ENCODE measurements around the gene PRKD2.
"Not testable (repeated sequence)": the region's sequence is repeated elsewhere in the genome, so short reads cannot be mapped to it uniquely, and the experiment has no call there.

PRKD2 gene
- 49.5 to 96.8 reads per million in 2 donors for total RNA-seq

DNA sequence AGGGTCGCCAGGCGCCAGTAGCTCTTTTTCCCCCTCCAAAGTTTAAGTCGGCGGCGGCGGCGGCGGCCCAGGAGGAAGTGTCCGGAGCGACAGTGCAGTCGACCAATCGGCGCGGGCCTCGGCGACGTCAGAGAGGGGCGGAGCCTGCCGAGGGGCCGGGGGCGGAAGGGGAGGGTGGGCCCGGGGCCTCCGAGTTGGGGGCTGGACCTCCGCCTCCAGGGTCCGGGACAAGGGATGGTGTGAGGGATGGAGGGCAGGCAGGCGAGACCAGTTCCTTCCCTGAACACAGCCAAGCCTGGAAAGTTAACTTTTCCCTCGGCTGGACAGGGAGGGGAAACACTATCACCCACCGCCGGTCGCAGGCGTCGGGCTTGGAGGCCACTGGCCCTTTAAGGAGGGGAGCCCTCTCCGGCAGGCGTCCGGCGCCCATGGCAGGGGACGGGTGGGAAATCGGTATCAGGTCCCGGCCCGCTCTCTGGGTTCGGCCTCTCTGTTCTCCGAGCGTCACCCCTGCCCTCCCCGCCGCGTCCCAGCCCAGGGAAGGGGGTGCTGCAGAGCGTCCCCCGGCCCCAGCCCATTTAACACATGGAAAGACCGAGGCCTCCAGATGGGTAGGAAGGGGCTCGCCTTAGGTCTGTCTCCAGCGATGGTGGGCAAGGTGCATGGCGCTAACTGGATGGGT is at the start of gene PRKD2:
Gene PRKD2 (minus strand): TSS at position 81 of the 682 bp plus-strand sequence. CDS start 744 bp downstream, outside the sequence.
- peak; percentile 86 for DNase-seq

DNA sequence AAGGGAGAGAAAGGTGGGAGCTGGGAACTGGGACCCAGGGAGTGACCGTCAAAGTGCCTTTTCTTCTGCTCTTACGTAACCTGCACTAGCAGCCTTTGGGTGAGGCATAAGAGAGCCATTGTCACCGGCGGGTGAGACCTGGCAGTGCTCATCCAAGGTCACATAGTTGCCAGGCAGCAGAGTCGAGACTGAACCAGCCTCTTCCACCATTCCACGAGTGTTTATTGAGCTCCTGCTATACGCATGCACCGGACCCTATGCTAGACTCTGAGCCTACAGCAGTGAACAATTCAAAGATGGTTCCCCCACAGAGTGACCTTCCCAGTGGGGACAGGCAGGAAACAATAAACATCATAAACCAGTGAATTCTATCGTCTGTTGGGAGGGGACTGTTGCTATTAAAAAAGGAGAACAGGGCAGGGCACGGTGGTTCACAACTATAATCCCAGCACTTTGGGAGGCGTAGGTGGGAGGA is 47.9 kb upstream of the PRKD2 start:
- DNase-seq, result no peak

DNA sequence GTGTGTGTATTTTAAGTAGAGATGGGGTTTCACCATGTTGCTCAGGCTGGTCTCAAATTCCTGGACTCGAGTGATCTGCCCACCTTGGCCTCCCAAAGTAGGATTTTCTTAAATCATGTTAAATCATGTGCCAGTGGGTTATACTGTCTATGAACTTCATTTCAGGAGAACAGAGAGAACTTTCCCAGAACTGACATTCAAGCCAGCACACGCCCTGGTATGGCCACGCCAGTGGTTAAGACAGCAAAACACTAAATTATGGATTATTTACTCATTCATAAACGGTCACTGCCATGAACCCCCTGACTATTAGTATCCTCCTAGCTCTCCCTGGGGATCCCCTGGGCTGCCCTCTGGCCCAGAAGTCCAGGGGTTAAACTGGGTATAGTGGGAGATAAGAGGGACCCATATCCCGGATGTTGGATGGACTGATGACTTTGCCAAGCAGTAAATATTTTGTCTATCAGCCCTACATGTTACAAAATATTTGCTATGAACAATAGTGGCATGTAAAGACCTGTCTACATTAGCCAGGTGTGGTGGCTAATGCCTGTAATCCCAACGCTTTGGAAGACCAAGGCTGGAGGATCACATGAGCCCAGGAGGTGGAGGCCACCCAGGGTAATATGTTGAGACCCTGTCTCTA is 45.5 kb upstream of the PRKD2 start:
- no peak for DNase-seq

DNA sequence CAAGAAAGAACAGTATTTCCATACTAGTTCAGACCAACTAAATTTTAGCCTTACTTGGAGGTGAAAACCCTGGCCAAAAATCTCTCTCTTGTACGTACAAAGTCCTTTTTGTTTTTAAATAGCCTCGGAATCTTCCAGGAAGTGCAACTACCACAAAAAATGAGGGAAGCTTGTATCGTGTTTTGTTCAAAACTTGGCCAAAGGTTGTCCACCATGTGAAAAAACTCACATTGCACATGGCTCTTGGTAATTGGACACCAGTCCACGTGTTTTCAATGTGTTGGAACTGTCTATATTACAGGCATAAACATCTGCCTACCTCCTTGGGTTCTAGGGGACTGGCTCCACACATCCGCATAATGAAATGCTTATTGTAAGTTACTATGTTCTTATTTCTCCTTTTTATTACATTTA is 44.5 kb upstream of the PRKD2 start:
- DNase-seq, result no peak

DNA sequence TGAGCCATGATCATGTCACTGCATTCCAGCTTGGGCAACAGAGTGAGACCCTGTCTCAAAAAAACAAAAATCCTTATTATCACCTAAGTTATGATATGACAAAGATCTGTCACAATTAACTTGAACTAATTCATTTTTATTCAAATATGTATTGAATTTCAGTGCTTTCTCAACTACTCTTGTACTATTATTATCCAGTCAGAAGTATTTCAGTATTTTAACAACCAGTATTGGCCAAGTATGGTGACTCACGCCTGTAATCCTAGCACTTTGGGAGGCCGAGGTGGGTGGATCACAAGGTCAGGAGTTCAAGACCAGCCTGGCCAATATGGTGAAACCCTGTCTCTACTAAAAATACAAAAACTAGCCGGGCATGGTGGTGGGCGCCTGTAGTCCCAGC is 44.0 kb upstream of the PRKD2 start:
- not testable (repeated sequence) for DNase-seq

DNA sequence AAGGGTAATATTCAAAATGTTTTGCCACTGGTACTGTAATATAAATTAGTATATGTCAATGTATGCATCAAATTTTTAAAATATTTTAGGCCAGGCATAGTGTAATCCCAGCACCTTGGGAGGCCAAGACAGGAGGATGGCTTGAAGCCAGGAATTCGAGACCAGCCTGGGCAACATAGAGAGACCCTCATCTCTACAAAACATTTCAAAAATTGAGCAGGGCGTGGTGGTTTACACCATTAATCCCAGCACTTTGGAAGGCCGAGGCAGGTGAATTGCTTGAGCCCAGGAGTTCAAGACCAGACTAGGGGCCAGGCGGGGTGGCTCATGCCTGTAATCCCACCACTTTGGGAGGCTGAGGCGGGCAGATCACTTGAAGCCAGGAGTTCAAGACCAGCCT is 43.4 kb upstream of the PRKD2 start:
- no peak for DNase-seq

DNA sequence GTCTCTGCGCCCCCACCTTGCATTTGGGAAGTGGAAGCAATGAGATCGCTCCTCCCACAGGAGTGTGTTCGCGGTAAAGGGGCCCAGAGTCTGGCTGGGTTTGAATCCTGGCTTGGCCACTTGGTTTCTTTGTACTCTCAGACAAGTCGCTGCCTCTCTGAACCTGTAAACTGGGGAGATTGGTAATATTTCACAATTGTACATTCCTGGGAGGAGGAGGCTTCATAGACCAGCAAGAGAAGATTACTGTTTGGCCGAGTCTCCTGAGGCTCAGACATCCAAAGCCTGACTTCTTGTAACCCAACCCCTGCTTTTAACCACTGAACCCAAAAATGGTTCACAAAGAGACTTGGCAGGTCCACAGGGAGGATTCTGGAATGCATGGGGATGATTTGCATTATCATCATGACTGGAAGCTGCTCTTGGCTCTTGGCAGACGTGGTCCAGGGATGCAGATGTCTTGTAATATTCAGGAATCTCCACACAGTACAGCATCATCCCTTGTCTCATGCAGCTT is 43.0 kb upstream of the PRKD2 start:
- DNase-seq, result no peak

DNA sequence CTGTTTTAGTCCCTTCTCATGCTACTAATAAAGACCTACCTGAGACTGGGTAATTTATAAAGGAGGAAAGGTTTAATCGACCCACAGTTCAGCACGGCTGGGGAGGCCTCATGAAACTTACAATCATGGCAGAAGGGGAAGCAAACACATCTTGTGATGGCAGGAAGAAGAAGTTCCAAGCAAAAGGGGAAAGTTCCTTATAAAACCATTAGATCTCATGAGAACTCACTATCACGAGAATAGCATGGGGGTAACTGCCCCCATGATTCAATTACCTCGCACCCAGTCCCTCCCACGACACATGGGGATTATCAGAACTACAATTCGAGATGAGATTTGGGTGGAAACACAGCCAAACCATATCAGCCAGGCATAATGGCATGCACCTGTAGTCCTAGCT is 42.3 kb upstream of the PRKD2 start:
- DNase-seq, result no peak

DNA sequence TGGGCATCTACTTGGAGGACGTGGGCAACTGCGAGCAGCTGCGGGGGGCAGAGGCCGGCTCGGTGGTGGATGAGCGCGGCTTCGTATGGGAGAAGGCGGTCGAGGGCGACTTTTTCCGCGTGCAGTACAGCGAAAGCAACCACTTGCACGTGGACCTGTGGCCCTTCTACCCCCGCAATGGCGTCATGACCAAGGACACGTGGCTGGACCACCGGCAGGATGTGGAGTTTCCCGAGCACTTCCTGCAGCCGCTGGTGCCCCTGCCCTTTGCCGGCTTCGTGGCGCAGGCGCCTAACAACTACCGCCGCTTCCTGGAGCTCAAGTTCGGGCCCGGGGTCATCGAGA is 39.6 kb upstream of the PRKD2 start:
- no peak for DNase-seq

DNA sequence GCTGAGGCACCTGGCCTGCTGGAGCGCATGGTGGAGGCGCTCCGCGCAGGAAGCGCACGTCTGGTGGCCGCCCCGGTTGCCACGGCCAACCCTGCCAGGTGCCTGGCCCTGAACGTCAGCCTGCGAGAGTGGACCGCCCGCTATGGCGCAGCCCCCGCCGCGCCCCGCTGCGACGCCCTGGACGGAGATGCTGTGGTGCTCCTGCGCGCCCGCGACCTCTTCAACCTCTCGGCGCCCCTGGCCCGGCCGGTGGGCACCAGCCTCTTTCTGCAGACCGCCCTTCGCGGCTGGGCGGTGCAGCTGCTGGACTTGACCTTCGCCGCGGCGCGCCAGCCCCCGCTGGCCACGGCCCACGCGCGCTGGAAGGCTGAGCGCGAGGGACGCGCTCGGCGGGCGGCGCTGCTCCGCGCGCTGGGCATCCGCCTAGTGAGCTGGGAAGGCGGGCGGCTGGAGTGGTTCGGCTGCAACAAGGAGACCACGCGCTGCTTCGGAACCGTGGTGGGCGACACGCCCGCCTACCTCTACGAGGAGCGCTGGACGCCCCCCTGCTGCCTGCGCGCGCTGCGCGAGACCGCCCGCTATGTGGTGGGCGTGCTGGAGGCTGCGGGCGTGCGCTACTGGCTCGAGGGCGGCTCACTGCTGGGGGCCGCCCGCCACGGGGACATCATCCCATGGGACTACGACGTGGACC is 39.1 kb upstream of the PRKD2 start:
- no peak for DNase-seq

DNA sequence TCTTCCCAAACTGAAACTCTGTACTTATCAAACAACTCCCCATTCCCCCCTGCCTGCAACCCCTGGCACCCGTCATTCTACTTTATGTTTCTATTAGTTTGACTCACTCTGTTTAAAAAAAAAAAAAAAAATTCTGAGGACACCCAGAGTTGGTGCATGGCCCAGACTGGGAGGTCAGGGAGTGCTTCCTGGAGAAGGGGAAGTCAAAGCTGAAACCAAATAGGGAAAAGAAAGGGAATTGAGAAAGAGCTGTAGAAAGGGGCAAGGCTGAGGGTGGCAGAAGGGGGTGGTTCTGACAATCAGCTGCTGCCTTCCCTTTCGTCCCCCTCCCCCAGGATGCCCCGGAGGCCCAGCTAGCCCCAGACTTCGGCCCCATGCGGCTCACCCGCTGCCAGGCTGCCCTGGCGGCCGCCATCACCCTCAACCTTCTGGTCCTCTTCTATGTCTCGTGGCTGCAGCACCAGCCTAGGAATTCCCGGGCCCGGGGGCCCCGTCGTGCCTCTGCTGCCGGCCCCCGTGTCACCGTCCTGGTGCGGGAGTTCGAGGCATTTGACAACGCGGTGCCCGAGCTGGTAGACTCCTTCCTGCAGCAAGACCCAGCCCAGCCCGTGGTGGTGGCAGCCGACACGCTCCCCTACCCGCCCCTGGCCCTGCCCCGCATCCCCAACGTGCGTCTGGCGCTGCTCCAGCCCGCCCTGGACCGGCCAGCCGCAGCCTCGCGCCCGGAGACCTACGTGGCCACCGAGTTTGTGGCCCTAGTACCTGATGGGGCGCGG is 38.4 kb upstream of the PRKD2 start:
- no peak for DNase-seq

DNA sequence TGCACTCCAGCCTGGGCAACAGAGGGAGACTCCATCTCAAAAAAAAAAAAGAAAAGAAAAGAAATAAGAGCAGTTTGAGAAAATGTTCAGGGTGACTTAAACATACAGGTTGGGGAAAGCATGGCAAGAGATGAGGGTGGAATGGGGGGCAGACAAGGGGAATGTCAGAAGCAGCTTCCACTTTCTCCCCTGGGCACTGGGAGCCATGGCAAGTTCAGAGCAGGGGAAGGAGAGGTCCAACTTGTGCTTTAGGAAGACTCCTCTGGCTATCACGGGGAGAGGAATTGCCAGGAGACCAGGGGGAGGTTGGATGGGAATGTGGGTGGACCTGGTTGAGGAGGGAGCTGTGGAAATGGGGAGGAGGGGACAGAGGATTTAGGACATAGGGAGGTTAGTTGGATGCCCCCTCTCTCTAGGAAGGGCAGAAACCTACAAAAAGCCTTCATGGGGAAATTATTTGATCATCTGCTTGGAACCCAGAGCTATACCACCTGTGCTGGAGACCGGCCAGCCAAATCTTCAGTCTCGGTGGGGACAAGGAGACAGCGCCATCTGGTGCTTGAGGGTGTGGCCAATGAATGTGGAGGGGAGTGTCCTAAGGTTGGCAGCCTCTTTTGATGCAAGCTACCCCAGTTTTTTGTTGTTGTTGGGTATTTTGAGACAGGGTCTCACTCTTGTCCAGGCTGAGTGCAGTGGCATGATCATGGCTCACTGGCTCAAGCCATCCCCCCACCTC is 36.7 kb upstream of the PRKD2 start:
- DNase-seq, result peak; percentile 59

DNA sequence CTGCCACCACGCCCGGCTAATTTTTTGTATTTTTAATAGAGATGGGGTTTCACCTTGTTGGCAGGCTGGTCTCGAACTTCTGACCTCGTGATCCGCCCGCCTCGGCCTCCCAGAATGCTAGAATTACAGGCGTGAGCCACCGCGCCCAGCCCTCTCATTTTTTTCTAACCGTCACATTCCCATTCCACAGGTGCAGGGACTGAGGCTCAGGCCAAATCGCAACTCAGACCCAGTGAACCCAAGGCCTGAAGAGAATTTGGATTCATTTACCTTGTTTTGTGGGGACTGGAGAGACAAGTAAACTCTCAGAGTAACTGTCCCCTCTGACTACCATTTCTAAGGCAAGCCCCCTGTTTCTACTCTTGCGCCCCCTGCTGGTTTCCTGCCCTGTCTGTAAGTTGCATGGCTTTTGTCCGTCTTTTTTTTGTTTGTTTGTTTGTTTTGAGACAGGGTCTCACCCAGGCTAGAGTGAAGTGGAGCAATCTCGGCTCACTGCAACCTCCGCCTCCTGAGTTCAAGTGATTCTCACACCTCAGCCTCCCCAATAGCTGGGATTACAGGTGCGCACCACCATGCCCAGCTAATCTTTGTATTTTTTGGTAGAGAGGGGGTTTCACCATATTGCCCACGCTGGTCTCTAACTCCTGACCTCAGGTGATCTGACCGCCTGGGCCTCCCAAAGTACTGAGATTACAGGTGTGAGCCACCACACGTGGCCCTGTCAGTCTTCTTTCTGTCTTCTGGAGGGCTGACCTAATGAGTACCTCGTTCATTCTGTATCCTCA is 31.6 kb upstream of the PRKD2 start:
- DNase-seq, result peak; percentile 83

DNA sequence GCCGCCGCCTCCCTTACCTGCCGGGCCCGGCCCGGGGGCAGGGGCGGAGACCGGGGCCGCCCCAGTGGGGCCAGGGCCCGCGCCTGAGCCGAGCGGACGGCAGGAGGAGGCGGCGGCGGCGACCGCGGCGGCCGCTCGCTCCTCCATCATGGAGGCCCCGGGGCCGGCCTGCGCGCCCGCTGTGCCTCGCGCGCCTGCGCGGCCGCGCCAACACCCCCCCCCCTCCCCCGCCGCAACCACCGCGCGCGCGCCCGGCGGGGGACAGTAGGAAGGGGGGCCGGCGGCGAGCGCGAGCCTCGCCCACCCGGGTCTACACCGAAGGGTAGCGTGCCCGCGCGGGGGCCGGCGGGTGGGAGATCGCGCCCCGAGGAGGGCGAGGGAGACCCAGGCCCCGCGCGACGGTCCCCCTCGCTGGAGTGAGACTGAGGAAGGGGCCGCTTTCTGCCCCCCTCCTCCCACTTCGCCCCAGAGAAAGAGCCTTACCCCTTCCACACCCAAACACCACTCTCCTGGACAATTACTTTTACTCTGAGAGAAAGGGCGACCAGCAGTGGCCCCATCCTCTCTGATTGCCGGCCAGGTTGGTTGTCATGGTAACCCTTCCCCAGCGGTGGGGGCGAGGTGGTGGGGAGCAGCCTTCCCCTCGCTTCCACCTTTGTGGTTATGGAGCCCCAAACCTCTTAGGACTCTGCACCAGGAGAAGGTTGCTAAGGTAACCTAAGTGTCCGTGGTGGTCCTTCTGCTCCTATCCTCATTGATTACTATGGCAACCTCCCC is 29.6 kb upstream of the PRKD2 start, which contains the start of gene STRN4:
Gene STRN4 (minus strand): TSS at position 170 of the 777 bp plus-strand sequence. CDS start 20 bp downstream, at position 150.
- DNase-seq, result peak; percentile 58

DNA sequence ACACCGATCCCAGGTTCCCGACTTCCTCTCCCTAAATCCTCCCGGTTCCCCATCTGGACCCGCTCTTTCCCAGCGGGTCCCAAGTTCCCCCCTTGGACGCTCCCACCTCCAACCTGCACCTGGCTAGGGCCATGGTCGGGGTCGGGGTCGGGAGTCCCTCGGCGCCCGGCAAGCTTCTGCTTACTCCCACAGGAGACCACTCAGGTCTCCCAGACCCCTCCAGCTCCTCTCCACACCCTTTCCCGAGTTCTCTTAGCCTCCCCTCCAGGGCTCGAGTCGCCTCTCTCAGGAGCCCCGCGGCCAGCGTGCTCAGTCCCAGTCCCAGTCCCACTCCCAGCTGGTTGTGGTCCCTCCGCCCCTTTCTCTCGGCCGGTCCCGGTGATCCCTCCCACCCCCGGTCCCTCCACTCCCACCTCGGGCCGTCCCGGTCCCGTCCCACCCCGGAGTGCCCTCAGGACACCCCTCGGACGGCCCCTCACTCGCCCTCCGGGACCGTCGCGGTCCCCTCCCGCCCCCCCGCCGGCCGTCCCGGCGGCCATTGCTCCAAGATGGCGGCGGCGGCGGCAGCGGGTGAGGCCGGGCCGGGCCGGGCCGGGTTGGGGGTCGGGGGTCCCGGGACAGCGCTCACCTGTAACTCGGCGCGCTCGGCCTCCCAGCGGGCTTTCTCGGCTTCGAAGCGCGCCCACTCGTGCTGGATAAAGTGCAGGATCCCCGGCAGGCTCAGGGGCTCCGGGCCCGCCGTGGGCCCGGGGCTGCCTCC is 28.8 kb upstream of the PRKD2 start, which contains the start of gene FKRP:
Gene FKRP (plus strand): TSS at position 537 of the 760 bp plus-strand sequence. CDS start 9,394 bp downstream, outside the sequence.
- peak; percentile 24 for DNase-seq

DNA sequence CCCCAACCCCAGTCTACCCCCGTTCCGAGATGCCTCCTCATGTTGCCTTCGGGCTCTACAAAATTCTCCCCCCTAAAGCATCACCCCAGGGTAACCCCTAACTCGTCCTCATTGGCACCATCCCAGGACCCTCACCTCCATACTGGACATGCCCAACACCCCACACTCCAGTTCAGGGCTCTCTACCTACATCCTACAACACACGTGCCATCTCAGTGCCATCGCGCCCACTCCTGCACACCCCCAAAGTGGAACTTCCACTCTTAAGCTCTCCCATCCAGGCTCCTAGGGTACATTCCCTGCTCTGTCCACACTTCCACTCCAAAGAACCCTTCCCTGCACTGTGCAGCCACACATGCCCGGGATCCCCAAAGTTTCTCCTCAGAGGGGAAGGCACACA is 28.1 kb upstream of the PRKD2 start:
- DNase-seq, result no peak

DNA sequence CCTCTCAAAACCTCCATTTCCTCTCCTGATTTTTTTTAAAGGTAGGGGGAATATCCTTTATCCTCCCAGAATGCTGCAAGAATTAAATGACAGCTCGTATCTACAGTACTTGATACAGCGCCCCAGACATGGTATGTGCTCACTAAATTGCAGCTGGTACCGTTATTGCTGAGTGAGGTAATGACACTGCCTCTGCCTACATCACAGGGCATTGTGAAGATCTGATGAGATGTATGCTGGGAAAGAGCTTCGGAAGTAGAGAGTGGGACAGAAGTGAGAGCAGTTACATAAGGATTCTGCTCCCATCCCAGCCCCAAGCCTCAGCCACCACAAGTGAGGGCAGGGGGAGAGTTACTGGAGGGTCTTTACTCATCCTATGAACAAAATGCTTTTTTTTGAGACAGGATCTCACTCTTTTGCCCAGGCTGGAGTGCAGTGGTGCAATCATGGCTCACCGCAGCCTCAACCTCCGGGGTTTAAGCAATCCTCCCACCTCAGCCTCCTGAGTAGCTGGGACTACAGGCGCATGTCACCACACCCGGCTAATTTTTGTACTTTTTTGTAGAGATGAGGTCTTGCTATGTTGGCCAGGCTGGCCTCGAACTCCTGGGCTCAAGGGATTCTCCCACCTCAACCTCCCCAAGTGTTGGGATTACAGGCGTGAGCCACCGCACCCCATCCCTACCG is 27.2 kb upstream of the PRKD2 start:
- no peak for DNase-seq

DNA sequence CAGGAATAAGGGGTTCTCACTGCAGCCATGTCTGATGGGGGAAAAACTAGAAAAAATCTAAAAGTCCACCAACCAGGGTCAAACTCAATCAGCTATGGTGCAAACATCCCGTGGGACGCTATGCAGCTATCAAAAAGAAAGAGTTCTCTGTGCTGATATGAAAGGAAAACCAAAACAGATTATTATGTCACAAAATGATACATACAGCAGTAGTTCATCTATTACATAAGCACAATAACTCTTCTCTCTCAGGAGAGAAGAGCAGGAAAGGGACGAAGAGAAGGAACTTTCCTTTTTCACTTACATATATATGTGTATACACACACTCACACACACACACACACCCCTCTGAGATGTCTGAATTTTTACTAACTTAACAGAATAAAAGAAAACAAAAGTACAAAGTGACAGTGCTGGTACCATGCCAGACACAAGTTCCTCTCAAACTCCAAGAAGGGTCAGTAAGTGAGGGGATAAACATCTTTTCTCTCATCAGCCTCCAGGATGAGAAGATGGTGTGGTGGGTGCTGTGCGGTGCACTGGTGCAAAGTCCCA is 26.1 kb upstream of the PRKD2 start:
- DNase-seq, result no peak
